Measurements from ENCODE around the gene FANCL.
"Not testable (repeated sequence)": the region's sequence is repeated elsewhere in the genome, so short reads cannot be mapped to it uniquely, and the experiment has no call there.

- not testable (repeated sequence) for TF ChIP-seq TAF1 (IDR thresholded peaks at IDR 0.05; ENCODE audit: low read depth, low read length); POLR2A (IDR thresholded peaks at IDR 0.05; ENCODE audit: low read depth, low read length); POLR2AphosphoS5 (IDR thresholded peaks at IDR 0.05; ENCODE audit: low read depth, low read length); SPI1 (IDR thresholded peaks at IDR 0.05; ENCODE audit: low read depth, low read length); POU2F2 (IDR thresholded peaks at IDR 0.05; ENCODE audit: low read depth, low read length); PAX5 (IDR thresholded peaks at IDR 0.05; ENCODE audit: insufficient read depth, low read length, severe bottlenecking)
These were observed 95.4 kb downstream of the FANCL start for GRCh38 chr2:58145769-58146168.

All from GM12891 (cell line).